Thymus (tissue), 11 donors: ENCODE data around the gene UBA3. TPM values are rescaled to one million over a fixed set of nuclear protein-coding genes. Genes with fewer than 3 reads are reported as not detected.

Source experiments
- DNase-seq, 9 donors: peaks; one replicate each; pipeline ENCODE4 v3.0.0-alpha.2; 2013; ENCODE audit warnings: low spot score in 9 of 9, low read depth in 6 of 9, missing footprints in 1 of 9
- H3K27ac ChIP-seq, 2 donors: one replicate each; pipeline ENCODE4 v1.5.1; 2013; ENCODE audit warnings: control low read depth in 1 of 2, low read depth in 1 of 2, low read length in 1 of 2, mild to moderate bottlenecking in 1 of 2, moderate library complexity in 1 of 2
- H3K27me3 ChIP-seq, 2 donors: one replicate each; pipeline ENCODE4 v1.5.1; 2013; ENCODE audit warnings: low read length in 1 of 2; ENCODE audit not compliant: control insufficient read depth in 2 of 2, insufficient read depth in 1 of 2
- H3K36me3 ChIP-seq, 2 donors: one replicate each; pipeline ENCODE4 v1.5.1; 2013; ENCODE audit warnings: low read length in 1 of 2, mild to moderate bottlenecking in 1 of 2, moderate library complexity in 1 of 2; ENCODE audit not compliant: control insufficient read depth in 2 of 2, insufficient read depth in 2 of 2
- H3K4me1 ChIP-seq, 2 donors: one replicate each; pipeline ENCODE4 v1.5.1; 2013; ENCODE audit warnings: low read length in 2 of 2; ENCODE audit not compliant: control insufficient read depth in 2 of 2, insufficient read depth in 2 of 2
- H3K4me3 ChIP-seq, 2 donors: one replicate each; pipeline ENCODE4 v1.5.1; 2013; ENCODE audit warnings: low read length in 2 of 2, control low read depth in 1 of 2, mild to moderate bottlenecking in 1 of 2
- H3K9me3 ChIP-seq, 2 donors: one replicate each; pipeline ENCODE4 v1.5.1; 2013; ENCODE audit warnings: low read length in 1 of 2, mild to moderate bottlenecking in 1 of 2; ENCODE audit not compliant: control insufficient read depth in 2 of 2, insufficient read depth in 1 of 2
- WGBS: extraction: QIAGEN DNeasy Blood & Tissue Kit; methylation state at CpG from one replicate; pipeline ENCODE4 v1.1.7; 2013; 5-methylcytosine and 5-hydroxymethylcytosine counted together
- polyA plus RNA-seq: library from polyadenylated mRNA; stranded (reverse); fragments of 200-250 nt; gene quantifications from one replicate; pipeline ENCODE4 v1.2.3, GENCODE V29; 2013
- total RNA-seq: library from RNA; stranded (reverse); fragments of 120-200 nt; gene quantifications from one replicate; pipeline ENCODE4 v1.2.4, GENCODE V29; 2013
- donor health status: healthy.

Gene UBA3
- total and polyA plus RNA-seq, 2 donors = 67.0 to 89.3 TPM

- Histone ChIP-seq H3K36me3 (peaks cover 0 to 6% of the 10 kb centered on the region in 2 donors), H3K9me3 (no peaks in the 10 kb centered on the region), H3K4me1 (no peaks in the 10 kb centered on the region), H3K27me3 (no peaks in the 10 kb centered on the region), H3K4me3 (no peak overlapping the region), H3K27ac (no peak overlapping the region)
- DNase-seq = no peak
- WGBS = 92% methylated on average over 6 of the region's 6 CpGs
Measured at GRCh38 chr3:69005071-69005790, 74.9 kb downstream of the UBA3 start.

Other genes starting within 250 kb of the UBA3 start
- gene TAFA4, start 147.8 kb downstream of the UBA3 start, total RNA-seq = 0.05 TPM
- gene TAFA4, start 147.8 kb downstream of the UBA3 start, polyA plus RNA-seq = 0.09 TPM
- gene EOGT, start 66.7 kb downstream of the UBA3 start, total RNA-seq = 10.0 TPM
- 43.3 TPM for gene EOGT, start 66.7 kb downstream of the UBA3 start, polyA plus RNA-seq
- 21.2 TPM for gene TMF1, start 28.0 kb downstream of the UBA3 start, total RNA-seq
- 13.6 TPM for gene TMF1, start 28.0 kb downstream of the UBA3 start, polyA plus RNA-seq
- 108 TPM for gene ARL6IP5, start 4.6 kb upstream of the UBA3 start, total RNA-seq
- gene ARL6IP5, start 4.6 kb upstream of the UBA3 start, polyA plus RNA-seq = 130 TPM
- 0.14 TPM for gene LMOD3, start 42.2 kb upstream of the UBA3 start, total RNA-seq
- 0.11 TPM for gene LMOD3, start 42.2 kb upstream of the UBA3 start, polyA plus RNA-seq